GM23338 (cell line): ENCODE results near the gene TRIM27.

Source experiments
- CREB1 ChIP-seq: fragments of 250-450 bp; sonication (Bioruptor Pico); IDR thresholded peaks from 2 replicates; pipeline ENCODE4 v1.5.0; 2020; ENCODE audit warnings: low read depth, mild to moderate bottlenecking, moderate library complexity
- CTCF ChIP-seq, 2 experiments: fragments of 200-600 bp in 1 of 2; sonication (generic) in 1 of 2; conservative IDR thresholded peaks; 2 replicates each; pipeline versions ENCODE4 v1.5.1 to v1.6.1; 2016 to 2017; ENCODE audit warnings: antibody characterized with exemption in 2 of 2, low read depth in 2 of 2, mild to moderate bottlenecking in 2 of 2, moderate library complexity in 1 of 2
- EZH2 ChIP-seq: fragments of 200-600 bp; sonication (generic); IDR thresholded peaks from one replicate; pipeline ENCODE4 v1.8.0; 2017; ENCODE audit warnings: antibody characterized with exemption, mild to moderate bottlenecking, low read depth; ENCODE audit not compliant: unreplicated experiment
- EZH2phosphoT487 ChIP-seq: fragments of 200-600 bp; sonication (generic); IDR thresholded peaks from one replicate; pipeline ENCODE4 v1.8.1; 2018; ENCODE audit warnings: antibody characterized with exemption; ENCODE audit not compliant: unreplicated experiment
- JUNB ChIP-seq: IDR thresholded peaks from one replicate; pipeline ENCODE4 v1.6.1; 2016; ENCODE audit warnings: antibody characterized with exemption; ENCODE audit not compliant: unreplicated experiment
- NANOG ChIP-seq: IDR thresholded peaks from 2 replicates; pipeline ENCODE4 v1.6.1; 2016; ENCODE audit warnings: antibody characterized with exemption, borderline replicate concordance
- POLR2AphosphoS5 ChIP-seq: IDR thresholded peaks from 2 replicates; pipeline ENCODE4 v1.6.1; 2016; ENCODE audit warnings: antibody characterized with exemption, low read depth
- REST ChIP-seq: IDR thresholded peaks from one replicate; pipeline ENCODE4 v1.6.1; 2018; ENCODE audit warnings: antibody characterized with exemption; ENCODE audit not compliant: unreplicated experiment
- STAT1 ChIP-seq: IDR thresholded peaks from one replicate; pipeline ENCODE4 v1.6.1; 2016; ENCODE audit warnings: antibody characterized with exemption; ENCODE audit not compliant: unreplicated experiment
- ZNF331 ChIP-seq: fragments of 250-450 bp; sonication (Bioruptor Pico); IDR thresholded peaks from 2 replicates; pipeline ENCODE4 v1.5.0; 2020; ENCODE audit warnings: low read depth, mild to moderate bottlenecking, moderate library complexity
- TF ChIP-seq, protein P1 (sequence below): IDR thresholded peaks from 2 replicates; pipeline ENCODE4 v1.6.1; 2016; ENCODE audit warnings: antibody characterized with exemption

DNA sequence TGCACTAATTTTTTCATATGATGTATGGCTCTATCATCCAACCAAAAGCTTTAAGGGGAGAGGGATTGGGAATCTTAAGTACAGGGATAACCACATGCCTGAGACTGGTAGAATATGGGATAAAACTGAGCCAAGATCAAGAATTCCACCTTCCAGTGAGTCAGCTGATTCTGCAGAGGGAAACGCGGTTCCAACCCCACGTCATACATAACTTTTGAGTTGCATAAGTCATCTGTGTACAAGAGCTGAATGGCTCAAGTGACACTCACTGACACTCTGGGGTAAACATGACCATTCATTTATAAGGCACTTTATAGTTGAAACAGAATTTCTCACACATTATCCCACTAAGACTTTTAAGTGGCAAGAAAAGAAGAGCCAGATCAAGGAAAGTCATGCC lies 16.4 kb downstream of the TRIM27 start:
- TF ChIP-seq EZH2 = no peak
- TF ChIP-seq CTCF (conservative IDR thresholded peaks at IDR 0.05; ENCODE audit: low read depth in 2 of 2) = no peak
- TF ChIP-seq POLR2AphosphoS5 = no peak
- no peak for TF ChIP-seq EZH2phosphoT487
- TF ChIP-seq REST = no peak
- no peak for TF ChIP-seq CREB1 (CRISPR knock-in tag)
- TF ChIP-seq, protein P1, sequence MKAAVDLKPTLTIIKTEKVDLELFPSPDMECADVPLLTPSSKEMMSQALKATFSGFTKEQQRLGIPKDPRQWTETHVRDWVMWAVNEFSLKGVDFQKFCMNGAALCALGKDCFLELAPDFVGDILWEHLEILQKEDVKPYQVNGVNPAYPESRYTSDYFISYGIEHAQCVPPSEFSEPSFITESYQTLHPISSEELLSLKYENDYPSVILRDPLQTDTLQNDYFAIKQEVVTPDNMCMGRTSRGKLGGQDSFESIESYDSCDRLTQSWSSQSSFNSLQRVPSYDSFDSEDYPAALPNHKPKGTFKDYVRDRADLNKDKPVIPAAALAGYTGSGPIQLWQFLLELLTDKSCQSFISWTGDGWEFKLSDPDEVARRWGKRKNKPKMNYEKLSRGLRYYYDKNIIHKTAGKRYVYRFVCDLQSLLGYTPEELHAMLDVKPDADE = no peak
- no peak for TF ChIP-seq NANOG
- no peak for TF ChIP-seq JUNB
- TF ChIP-seq STAT1 = no peak
- no peak for TF ChIP-seq ZNF331
